D341Med (cell line): ENCODE measurements around the gene ZDHHC18.
"Not testable (repeated sequence)": the region's sequence is repeated elsewhere in the genome, so short reads cannot be mapped to it uniquely, and the experiment has no call there.

ENCODE experiments used
- DNase-seq: peaks from one replicate; pipeline ENCODE4 v3.0.0; 2012; ENCODE audit warnings: low spot score

Gene ZDHHC18

GRCh38 chr1:26791626-26792025 lies 34.9 kb upstream of the ZDHHC18 start:
- no peak for DNase-seq

- DNase-seq, result no peak
These were observed 33.6 kb upstream of the ZDHHC18 start for GRCh38 chr1:26792924-26793323.

- DNase-seq, result no peak
These were observed 32.1 kb upstream of the ZDHHC18 start for GRCh38 chr1:26794391-26794790.

GRCh38 chr1:26797627-26798026 lies 28.9 kb upstream of the ZDHHC18 start:
- DNase-seq, result no peak

- no peak for DNase-seq
These were observed 26.9 kb upstream of the ZDHHC18 start for GRCh38 chr1:26799479-26800142.

GRCh38 chr1:26803932-26804331 lies 22.6 kb upstream of the ZDHHC18 start:
- not testable (repeated sequence) for DNase-seq

- DNase-seq, result peak; percentile 67
These were observed 16.4 kb upstream of the ZDHHC18 start for GRCh38 chr1:26810105-26810504.

- no peak for DNase-seq
These were observed 15.4 kb upstream of the ZDHHC18 start for GRCh38 chr1:26811057-26811456.

- no peak for DNase-seq
These were observed 14.8 kb upstream of the ZDHHC18 start for GRCh38 chr1:26811708-26812107.

GRCh38 chr1:26814377-26814776 lies 12.1 kb upstream of the ZDHHC18 start:
- DNase-seq, result no peak

- DNase-seq, result no peak
These were observed 11.6 kb upstream of the ZDHHC18 start for GRCh38 chr1:26814893-26815292.

- DNase-seq, result no peak
These were observed 5.7 kb upstream of the ZDHHC18 start for GRCh38 chr1:26820784-26821269.

GRCh38 chr1:26822737-26823395 lies 3.6 kb upstream of the ZDHHC18 start:
- DNase-seq, result no peak

GRCh38 chr1:26824731-26825130 lies 1.8 kb upstream of the ZDHHC18 start:
- no peak for DNase-seq

- DNase-seq, result no peak
These were observed 667 bp downstream of the ZDHHC18 start for GRCh38 chr1:26827106-26827604.

- DNase-seq, result no peak
These were observed 1.2 kb downstream of the ZDHHC18 start for GRCh38 chr1:26827663-26828062.

- DNase-seq, result no peak
These were observed 2.0 kb downstream of the ZDHHC18 start for GRCh38 chr1:26828411-26828991.

- no peak for DNase-seq
These were observed 2.9 kb downstream of the ZDHHC18 start for GRCh38 chr1:26829184-26829911.

- no peak for DNase-seq
These were observed 4.6 kb downstream of the ZDHHC18 start for GRCh38 chr1:26831059-26831458.

GRCh38 chr1:26831546-26832248 lies 5.2 kb downstream of the ZDHHC18 start:
- DNase-seq, result no peak

GRCh38 chr1:26832249-26832960 lies 5.9 kb downstream of the ZDHHC18 start:
- DNase-seq, result peak; percentile 75
